CD1c-positive myeloid dendritic cell (primary cell): ENCODE results near the gene RTL5.

Source experiments
- DNase-seq: peaks from one replicate; pipeline ENCODE4 v3.0.0-alpha.2; 2016; ENCODE audit errors: extremely low spot score

RTL5 gene

GRCh38 chrX:72130156-72130761 is 1.5 kb downstream of the RTL5 start:
- DNase-seq: no peak

GRCh38 chrX:72129661-72130060 is 2.1 kb downstream of the RTL5 start:
- no peak for DNase-seq

GRCh38 chrX:72128881-72129280 is 2.8 kb downstream of the RTL5 start:
- no peak for DNase-seq

GRCh38 chrX:72128183-72128834 is 3.4 kb downstream of the RTL5 start:
- DNase-seq: no peak

- no peak for DNase-seq
These were observed 4.4 kb downstream of the RTL5 start for GRCh38 chrX:72127332-72127731.

GRCh38 chrX:72126539-72127140 is 5.1 kb downstream of the RTL5 start:
- DNase-seq: peak; percentile 83

GRCh38 chrX:72126048-72126415 is 5.7 kb downstream of the RTL5 start:
- no peak for DNase-seq

GRCh38 chrX:72125331-72126047 is 6.2 kb downstream of the RTL5 start:
- DNase-seq: no peak

- DNase-seq: no peak
These were observed 7.0 kb downstream of the RTL5 start for GRCh38 chrX:72124540-72125201.

GRCh38 chrX:72123471-72124185 is 8.1 kb downstream of the RTL5 start:
- DNase-seq: peak; percentile 50

- DNase-seq: no peak
These were observed 8.9 kb downstream of the RTL5 start for GRCh38 chrX:72122621-72123337.

- peak; percentile 63 for DNase-seq
These were observed 10.3 kb downstream of the RTL5 start for GRCh38 chrX:72121383-72121782.

- peak; percentile 44 for DNase-seq
These were observed 10.9 kb downstream of the RTL5 start for GRCh38 chrX:72120837-72121236.

GRCh38 chrX:72117636-72118210 is 14.0 kb downstream of the RTL5 start:
- no peak for DNase-seq

GRCh38 chrX:72115380-72115779 is 16.3 kb downstream of the RTL5 start:
- DNase-seq: no peak

GRCh38 chrX:72114807-72115206 is 16.9 kb downstream of the RTL5 start:
- no peak for DNase-seq

- no peak for DNase-seq
These were observed 17.4 kb downstream of the RTL5 start for GRCh38 chrX:72114306-72114705.

- DNase-seq: no peak
These were observed 18.3 kb downstream of the RTL5 start for GRCh38 chrX:72113461-72113860.

- no peak for DNase-seq
These were observed 20.6 kb downstream of the RTL5 start for GRCh38 chrX:72110876-72111708.
